Rectal smooth muscle tissue (tissue), 1 donor: Measurements from ENCODE around the gene GPN1.

Experiments used
- H3K27ac ChIP-seq: one replicate; pipeline ENCODE4 v1.7.0; 2013; ENCODE audit warnings: low read depth, low read length, inconsistent platforms
- H3K27me3 ChIP-seq: one replicate; pipeline ENCODE4 v1.7.0; 2013; ENCODE audit warnings: low read length; ENCODE audit not compliant: control insufficient read depth, insufficient read depth
- H3K36me3 ChIP-seq: one replicate; pipeline ENCODE4 v1.7.0; 2013; ENCODE audit warnings: low read length; ENCODE audit not compliant: control insufficient read depth, insufficient read depth
- H3K4me1 ChIP-seq: one replicate; pipeline ENCODE4 v1.7.0; 2013; ENCODE audit warnings: low read length; ENCODE audit not compliant: control insufficient read depth, insufficient read depth
- H3K4me3 ChIP-seq: one replicate; pipeline ENCODE4 v1.7.0; 2013; ENCODE audit warnings: low read length
- H3K9ac ChIP-seq: one replicate; pipeline ENCODE4 v1.7.0; 2013; ENCODE audit warnings: low read length

The GPN1 gene

GRCh38 chr2:27636766-27637165 lies 7.9 kb downstream of the GPN1 start:
- Histone ChIP-seq H3K9ac (no peak overlapping the region), H3K27me3 (no peaks in the 10 kb centered on the region), H3K4me3 (no peak overlapping the region), H3K36me3 (peaks cover 17% of the 10 kb centered on the region), H3K27ac (no peak overlapping the region), H3K4me1 (no peaks in the 10 kb centered on the region)

- Histone ChIP-seq H3K36me3 (peaks cover 20% of the 10 kb centered on the region), H3K27me3 (no peaks in the 10 kb centered on the region), H3K4me1 (no peaks in the 10 kb centered on the region), H3K9ac (no peak overlapping the region), H3K4me3 (no peak overlapping the region), H3K27ac (no peak overlapping the region)
Measured at GRCh38 chr2:27638037-27638637, 9.3 kb downstream of the GPN1 start.

GRCh38 chr2:27638709-27639108 lies 9.9 kb downstream of the GPN1 start:
- H3K4me1 ChIP-seq = no peaks in the 10 kb centered on the region
- H3K36me3 ChIP-seq = peaks cover 20% of the 10 kb centered on the region
- no peak overlapping the region for H3K9ac ChIP-seq
- no peak overlapping the region for H3K27ac ChIP-seq
- no peak overlapping the region for H3K4me3 ChIP-seq
- H3K27me3 ChIP-seq = no peaks in the 10 kb centered on the region

GRCh38 chr2:27640722-27641245 lies 11.9 kb downstream of the GPN1 start:
- no peak overlapping the region for H3K9ac ChIP-seq
- H3K27me3 ChIP-seq = no peaks in the 10 kb centered on the region
- H3K4me1 ChIP-seq = no peaks in the 10 kb centered on the region
- peaks cover 16% of the 10 kb centered on the region for H3K36me3 ChIP-seq
- H3K4me3 ChIP-seq = no peak overlapping the region
- H3K27ac ChIP-seq = no peak overlapping the region

- Histone ChIP-seq H3K27me3 (no peaks in the 10 kb centered on the region), H3K36me3 (peaks cover 29% of the 10 kb centered on the region), H3K4me3 (no peak overlapping the region), H3K9ac (no peak overlapping the region), H3K27ac (no peak overlapping the region), H3K4me1 (no peaks in the 10 kb centered on the region)
Measured at GRCh38 chr2:27645197-27645596, 16.3 kb downstream of the GPN1 start.

GRCh38 chr2:27647289-27647688 lies 18.4 kb downstream of the GPN1 start:
- no peak overlapping the region for H3K9ac ChIP-seq
- H3K36me3 ChIP-seq = peaks cover 34% of the 10 kb centered on the region
- H3K27me3 ChIP-seq = no peaks in the 10 kb centered on the region
- no peak overlapping the region for H3K4me3 ChIP-seq
- H3K27ac ChIP-seq = no peak overlapping the region
- no peaks in the 10 kb centered on the region for H3K4me1 ChIP-seq

- Histone ChIP-seq H3K36me3 (peaks cover 39% of the 10 kb centered on the region), H3K4me1 (no peaks in the 10 kb centered on the region), H3K9ac (no peak overlapping the region), H3K27ac (no peak overlapping the region), H3K4me3 (no peak overlapping the region), H3K27me3 (no peaks in the 10 kb centered on the region)
Measured at GRCh38 chr2:27647737-27648136, 18.9 kb downstream of the GPN1 start.

GRCh38 chr2:27651056-27651455 lies 22.2 kb downstream of the GPN1 start:
- Histone ChIP-seq H3K9ac (no peak overlapping the region), H3K4me1 (no peaks in the 10 kb centered on the region), H3K27ac (no peak overlapping the region), H3K4me3 (no peak overlapping the region), H3K27me3 (no peaks in the 10 kb centered on the region), H3K36me3 (peaks cover 55% of the 10 kb centered on the region)

- H3K36me3 ChIP-seq = peaks cover 54% of the 10 kb centered on the region
- no peak overlapping the region for H3K27ac ChIP-seq
- no peak overlapping the region for H3K4me3 ChIP-seq
- no peaks in the 10 kb centered on the region for H3K27me3 ChIP-seq
- no peaks in the 10 kb centered on the region for H3K4me1 ChIP-seq
- no peak overlapping the region for H3K9ac ChIP-seq
Measured at GRCh38 chr2:27652341-27652740, 23.5 kb downstream of the GPN1 start.

- no peak overlapping the region for H3K4me3 ChIP-seq
- H3K4me1 ChIP-seq = no peaks in the 10 kb centered on the region
- H3K9ac ChIP-seq = no peak overlapping the region
- H3K27me3 ChIP-seq = no peaks in the 10 kb centered on the region
- peaks cover 55% of the 10 kb centered on the region for H3K36me3 ChIP-seq
- H3K27ac ChIP-seq = no peak overlapping the region
Measured at GRCh38 chr2:27652790-27653189, 23.9 kb downstream of the GPN1 start.

- no peaks in the 10 kb centered on the region for H3K27me3 ChIP-seq
- no peak overlapping the region for H3K9ac ChIP-seq
- H3K4me1 ChIP-seq = no peaks in the 10 kb centered on the region
- peaks cover 49% of the 10 kb centered on the region for H3K36me3 ChIP-seq
- H3K27ac ChIP-seq = no peak overlapping the region
- no peak overlapping the region for H3K4me3 ChIP-seq
Measured at GRCh38 chr2:27653397-27653796, 24.5 kb downstream of the GPN1 start.

- Histone ChIP-seq H3K4me3 (no peak overlapping the region), H3K4me1 (no peaks in the 10 kb centered on the region), H3K9ac (no peak overlapping the region), H3K36me3 (peaks cover 42% of the 10 kb centered on the region), H3K27me3 (no peaks in the 10 kb centered on the region), H3K27ac (no peak overlapping the region)
Measured at GRCh38 chr2:27655155-27655951, 26.5 kb downstream of the GPN1 start.

- Histone ChIP-seq H3K36me3 (peaks cover 20% of the 10 kb centered on the region), H3K4me3 (no peak overlapping the region), H3K4me1 (peaks cover 13% of the 10 kb centered on the region), H3K9ac (no peak overlapping the region), H3K27me3 (no peaks in the 10 kb centered on the region), H3K27ac (no peak overlapping the region)
Measured at GRCh38 chr2:27661371-27661770, 32.5 kb downstream of the GPN1 start.
